Hematopoietic multipotent progenitor cell treated with erythropoietin and hydrocortisone succinate and interleukin-3 and kit ligand, for 8 days (in vitro differentiated cells): Measurements from ENCODE around the gene SMIM1.

ENCODE experiments used
- DNase-seq: peaks from one replicate; pipeline ENCODE4 v3.0.0-alpha.2; 2015

The SMIM1 gene

DNA sequence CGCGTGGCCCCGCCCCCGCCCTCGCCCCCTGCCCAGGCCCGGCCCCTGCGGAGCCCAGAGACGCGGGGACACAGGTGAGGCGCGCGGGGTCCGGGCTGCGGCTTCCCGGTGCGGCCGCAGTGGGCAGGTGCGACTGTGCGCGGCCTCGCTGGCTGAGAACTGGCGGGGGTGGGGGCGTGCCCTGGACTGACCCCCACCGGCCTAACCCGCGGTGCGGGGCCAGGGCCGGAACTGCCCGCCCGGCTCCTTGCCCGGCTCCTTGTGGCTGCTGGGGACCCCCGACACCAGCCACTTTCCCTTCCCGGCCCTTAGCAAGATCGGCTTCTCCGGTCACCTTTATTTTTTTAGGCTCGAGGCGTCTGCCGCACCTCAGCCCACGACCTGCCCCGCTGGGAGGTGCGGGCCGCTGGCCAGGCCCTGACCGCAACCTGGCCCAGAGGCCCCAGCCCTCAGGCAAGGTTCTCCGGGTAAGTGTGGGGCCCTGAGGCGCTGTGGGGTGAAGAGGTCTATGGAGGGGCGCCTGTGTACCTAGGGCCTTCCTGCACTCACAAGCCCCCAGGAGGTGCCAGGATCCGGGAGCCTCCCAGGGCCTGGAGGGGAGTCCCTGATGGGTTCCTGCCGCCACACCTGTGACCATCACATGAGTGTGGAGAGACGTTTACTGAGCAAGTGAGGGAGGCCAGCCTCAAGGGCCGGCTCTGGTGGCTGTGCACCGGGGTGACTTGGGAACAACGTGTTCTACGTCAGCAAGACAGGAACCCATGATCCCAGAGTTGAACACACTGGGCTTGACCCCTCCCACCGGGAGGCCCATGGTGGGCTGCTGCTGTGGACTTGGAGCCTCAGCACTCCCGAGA, at the start of gene SMIM1:
Gene SMIM1, plus strand, starts transcription at position 35 of the 857 bp plus-strand sequence. CDS start 2,625 bp downstream, outside the sequence.
- DNase-seq = peak; percentile 70

DNA sequence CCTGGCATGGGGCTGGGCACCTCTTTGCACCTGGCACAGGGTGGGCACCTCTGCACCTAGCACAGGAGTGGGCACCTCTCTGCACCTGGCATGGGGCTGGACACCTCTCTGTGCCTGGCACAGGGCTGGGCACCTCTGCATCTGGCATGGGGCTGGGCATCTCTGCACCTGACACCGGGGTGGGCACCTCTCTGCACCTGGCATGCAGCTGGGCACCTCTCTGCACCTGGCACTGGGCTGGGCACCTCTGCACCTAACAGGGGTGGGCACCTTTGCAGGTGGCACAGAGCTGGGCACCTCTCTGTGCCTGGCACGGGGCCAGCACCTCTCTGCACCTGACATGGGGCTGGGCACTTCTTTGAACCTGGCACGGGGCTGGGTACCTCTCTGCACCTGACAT, 49.7 kb upstream of the SMIM1 start:
- no peak for DNase-seq

DNA sequence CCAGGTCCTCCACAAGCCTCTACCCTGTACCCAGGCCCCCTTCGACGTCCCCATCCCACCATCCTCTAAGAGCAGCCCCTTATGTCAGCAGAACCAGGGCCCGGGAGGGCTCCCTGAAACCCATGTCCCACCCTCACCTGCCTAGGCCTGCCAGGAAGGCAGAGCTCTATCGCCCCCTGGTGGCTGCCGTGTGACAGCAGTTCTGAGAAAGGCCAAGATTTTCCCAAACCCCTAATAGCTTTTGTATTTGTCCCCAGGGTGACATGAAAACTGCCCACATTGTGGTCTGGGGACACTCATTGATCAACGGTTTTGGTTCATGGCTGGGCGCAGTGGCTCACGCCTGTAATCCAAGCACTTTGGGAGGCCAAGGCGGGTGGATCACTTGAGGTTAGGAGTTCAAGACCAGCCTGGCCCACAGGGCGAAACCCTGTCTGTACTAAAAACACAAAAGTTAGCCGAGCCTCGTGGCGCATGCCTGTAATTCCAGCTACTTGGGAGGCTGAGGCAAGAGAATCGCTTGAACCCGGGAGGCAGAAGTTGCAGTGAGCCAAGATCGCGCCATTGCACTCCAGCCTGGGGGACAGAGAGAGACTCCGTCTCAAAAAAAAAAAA, 48.0 kb upstream of the SMIM1 start:
- peak; percentile 66 for DNase-seq

DNA sequence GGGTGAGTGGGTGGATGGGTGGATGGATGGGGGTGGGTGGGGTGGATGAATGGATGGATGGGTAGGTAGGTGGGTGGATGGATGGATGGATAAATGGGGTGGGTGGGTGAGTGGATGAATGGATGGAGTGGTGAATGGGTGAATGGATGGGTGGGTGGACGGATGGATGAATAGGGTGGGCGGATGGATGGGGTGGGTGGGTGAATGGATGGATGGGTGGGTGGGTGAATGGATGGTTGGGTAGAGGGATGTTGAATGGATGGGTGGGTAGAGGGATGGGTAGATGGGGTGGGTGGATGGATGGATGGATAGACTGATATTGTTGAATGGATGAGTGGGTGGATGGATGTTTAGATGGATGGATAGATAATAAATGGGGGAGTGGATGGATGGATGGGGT, 47.2 kb upstream of the SMIM1 start:
- DNase-seq = no peak

- peak; percentile 42 for DNase-seq
These were observed 45.3 kb upstream of the SMIM1 start for GRCh38 chr1:3727042-3727824.

GRCh38 chr1:3727825-3728776, 44.4 kb upstream of the SMIM1 start:
- no peak for DNase-seq

DNA sequence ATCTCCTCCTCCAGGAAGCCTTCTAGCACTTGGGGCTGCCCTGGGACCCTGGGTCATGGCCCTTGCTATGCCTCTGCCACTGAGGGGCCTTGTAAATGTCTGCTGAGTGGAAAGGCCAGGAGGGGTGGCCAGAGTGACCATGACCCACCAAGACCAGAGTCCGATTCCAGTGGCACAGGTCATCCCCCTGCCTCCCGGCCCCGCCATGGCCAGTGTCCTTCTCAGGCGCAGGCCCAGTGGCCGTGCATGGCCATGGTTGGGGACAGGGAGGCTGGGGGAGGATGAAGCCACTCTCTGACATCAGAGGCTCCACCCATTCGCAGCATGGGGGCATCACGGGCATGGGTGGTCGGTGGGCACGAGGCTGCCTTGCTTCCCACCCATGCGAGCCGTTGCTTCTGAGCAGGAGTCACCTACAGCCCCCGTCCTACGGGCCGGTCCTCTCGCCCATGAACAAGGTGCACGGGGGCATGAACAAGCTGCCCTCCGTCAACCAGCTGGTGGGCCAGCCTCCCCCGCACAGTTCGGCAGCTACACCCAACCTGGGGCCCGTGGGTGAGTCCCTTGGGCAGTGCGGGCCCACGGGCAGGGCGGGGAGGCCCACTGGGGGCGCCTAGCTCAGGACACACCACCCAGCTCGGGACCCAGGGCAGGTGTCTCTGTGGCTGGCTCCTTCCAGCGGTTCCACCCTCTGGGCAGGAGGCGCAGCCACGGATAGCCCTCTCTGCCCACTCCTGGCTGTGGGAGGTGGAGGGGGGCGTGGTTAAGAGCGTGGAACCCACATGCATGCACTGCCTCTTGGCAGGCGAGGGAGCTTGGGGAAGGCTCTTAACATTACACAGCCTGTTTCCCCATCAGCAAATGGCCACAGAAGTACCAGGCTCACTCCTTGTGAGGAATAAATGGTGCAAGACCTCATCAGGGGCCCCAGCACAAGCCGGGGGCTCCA, 42.7 kb upstream of the SMIM1 start:
- DNase-seq = peak; percentile 20

DNA sequence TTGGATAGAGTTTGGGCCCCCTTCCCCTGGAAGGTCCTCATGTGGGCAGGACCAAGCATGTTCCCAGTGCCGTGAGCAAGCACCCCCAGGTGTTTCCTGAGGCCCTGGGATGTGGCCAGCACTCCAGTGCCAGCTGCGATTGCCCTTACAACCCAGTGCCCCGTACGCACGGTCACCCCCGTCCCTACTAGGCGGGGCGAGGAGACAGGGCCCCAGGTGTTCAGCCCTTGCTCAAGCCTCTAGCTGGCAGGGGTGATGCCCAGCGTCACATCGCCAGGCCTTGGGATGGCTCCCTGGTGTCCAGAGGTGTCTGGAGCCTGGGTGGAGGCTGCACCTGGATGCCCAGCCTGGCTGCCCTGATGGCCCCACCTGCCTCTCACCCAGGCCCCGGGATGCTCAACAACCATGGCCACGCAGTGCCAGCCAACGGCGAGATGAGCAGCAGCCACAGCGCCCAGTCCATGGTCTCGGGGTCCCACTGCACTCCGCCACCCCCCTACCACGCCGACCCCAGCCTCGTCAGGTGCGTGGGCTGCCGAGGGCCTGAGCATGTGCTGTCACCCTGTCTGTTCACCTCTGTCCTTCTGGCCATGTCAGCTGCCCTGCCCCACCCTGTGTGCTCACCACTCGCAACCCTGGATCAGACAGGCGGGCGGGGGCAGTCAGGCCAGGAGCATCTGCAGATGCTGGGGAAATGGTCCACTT, 41.9 kb upstream of the SMIM1 start:
- DNase-seq = no peak

DNA sequence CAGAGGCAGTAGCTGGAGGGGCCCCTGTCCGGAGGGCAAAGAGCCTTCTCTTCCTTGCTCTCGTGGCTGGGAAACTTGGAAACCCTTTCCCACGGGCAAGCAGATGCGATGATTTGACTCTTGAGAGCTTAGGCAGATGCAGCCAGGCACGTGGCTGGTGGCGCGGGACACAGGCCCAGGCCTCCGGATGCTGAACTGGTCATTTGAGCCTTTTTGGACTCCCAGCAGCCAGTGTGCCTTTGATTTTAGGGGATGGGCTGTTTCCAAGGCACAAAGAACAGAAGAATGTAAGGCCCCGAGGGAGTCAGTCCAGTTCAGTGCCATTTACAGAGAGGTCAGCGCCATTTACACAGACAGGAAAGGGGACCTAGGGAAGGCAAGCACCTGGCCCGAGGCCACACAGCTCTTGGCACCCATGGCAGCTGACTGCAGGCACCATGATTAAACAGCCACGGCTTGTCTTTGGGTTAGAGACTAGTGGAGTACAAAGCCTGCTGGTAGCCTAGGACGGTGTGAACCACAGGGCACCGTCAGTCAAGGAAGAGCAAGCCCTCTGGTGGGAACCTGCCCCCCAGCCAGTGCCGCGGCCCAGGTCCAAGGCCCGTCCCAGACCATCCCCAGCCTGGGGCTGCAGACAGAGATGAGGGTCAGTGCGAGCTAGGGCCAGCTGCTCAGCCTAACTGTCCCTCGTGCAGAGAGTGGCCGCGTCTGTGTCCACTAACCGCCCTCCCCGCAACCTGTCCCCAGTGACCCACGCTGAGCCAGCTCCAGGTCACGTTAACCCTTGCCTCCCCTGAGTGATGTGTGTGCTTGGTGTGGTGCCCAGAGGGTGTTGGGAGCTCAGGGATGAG, 40.7 kb upstream of the SMIM1 start:
- DNase-seq = no peak

DNA sequence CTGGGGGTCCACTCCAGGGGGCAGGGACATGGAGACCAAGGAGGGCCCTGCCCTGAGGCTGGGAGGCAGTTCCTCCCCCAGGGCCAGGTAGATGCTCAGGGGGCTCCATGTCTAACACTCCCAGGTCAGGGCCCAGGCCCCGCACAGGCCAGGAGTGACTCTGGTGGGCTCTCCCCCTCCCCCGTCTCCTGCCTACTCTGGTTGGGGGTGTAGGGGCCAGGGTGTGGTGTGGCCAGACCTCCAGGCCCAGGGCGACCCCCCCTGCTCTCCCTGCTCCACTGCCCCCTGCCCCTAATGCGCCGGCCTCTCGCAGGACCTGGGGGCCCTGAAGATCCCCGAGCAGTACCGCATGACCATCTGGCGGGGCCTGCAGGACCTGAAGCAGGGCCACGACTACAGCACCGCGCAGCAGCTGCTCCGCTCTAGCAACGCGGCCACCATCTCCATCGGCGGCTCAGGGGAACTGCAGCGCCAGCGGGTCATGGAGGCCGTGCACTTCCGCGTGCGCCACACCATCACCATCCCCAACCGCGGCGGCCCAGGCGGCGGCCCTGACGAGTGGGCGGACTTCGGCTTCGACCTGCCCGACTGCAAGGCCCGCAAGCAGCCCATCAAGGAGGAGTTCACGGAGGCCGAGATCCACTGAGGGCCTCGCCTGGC, 40.0 kb upstream of the SMIM1 start:
- peak; percentile 6 for DNase-seq

DNA sequence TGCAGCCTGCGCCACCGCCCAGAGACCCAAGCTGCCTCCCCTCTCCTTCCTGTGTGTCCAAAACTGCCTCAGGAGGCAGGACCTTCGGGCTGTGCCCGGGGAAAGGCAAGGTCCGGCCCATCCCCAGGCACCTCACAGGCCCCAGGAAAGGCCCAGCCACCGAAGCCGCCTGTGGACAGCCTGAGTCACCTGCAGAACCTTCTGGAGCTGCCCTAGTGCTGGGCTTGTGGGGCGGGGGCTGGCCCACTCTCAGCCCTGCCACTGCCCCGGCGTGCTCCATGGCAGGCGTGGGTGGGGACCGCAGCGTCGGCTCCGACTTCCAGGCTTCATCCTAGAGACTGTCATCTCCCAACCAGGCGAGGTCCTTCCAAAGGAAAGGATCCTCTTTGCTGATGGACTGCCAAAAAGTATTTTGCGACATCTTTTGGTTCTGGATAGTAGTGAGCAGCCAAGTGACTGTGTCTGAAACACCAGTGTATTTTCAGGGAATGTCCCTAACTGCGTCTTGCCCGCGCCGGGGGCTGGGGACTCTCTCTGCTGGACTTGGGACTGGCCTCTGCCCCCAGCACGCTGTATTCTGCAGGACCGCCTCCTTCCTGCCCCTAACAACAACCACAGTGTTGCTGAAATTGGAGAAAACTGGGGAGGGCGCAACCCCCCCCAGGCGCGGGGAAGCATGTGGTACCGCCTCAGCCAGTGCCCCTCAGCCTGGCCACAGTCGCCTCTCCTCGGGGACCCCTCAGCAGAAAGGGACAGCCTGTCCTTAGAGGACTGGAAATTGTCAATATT, 39.3 kb upstream of the SMIM1 start:
- no peak for DNase-seq

GRCh38 chr1:3733883-3734589, 38.5 kb upstream of the SMIM1 start:
- no peak for DNase-seq

DNA sequence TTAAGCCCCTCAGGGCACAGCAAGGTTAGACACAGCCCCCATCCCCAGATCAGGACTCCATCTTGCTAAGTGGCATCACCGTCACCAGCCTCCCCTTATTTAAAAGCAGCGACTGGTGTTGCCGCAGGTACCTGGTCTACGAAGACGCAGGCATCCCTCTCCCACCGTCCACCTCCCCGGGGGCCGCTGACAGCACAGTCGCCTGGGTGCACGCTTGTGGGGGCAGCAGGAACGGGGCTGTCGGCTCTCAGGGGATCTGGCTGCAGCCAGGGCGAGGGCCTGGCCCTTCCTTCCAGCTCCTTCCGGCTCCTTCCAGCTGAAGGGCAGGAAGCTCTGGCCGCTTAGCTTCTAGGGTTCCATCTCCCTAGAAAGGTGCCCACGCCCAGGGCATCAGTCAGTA, 37.9 kb upstream of the SMIM1 start:
- DNase-seq = no peak

DNA sequence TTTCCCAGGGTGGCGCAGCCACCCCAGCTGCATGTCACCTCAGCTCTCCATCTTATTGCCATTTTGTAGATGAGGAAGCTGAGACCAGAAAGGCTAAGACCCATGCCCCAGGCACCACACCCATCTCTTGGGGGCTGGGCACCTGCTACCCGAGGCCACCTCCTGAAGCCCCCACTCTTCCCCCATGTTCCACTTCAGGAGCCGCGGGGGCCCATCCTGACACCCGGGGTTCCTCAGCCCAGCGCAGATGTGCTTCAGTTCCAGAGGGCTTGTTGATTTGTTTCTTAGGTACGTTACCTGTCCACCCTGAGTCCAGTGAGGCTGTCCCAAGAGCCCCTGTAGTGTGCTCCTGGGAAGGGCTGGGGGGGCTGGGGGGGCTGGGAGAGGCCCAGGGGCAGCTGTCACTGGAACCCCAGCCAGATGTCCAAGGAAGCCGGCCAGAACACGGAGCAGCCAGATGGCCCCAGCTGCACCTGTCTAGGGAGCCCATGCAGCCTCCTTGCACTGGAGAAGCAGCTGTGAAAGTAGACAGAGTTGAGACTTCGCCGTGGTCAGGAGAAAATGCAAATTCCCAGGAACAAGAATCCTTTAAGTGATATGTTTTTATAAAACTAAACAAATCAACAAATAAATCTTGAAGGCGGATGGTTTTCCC, 37.4 kb upstream of the SMIM1 start:
- DNase-seq = no peak

- no peak for DNase-seq
These were observed 36.9 kb upstream of the SMIM1 start for GRCh38 chr1:3735688-3736087.

DNA sequence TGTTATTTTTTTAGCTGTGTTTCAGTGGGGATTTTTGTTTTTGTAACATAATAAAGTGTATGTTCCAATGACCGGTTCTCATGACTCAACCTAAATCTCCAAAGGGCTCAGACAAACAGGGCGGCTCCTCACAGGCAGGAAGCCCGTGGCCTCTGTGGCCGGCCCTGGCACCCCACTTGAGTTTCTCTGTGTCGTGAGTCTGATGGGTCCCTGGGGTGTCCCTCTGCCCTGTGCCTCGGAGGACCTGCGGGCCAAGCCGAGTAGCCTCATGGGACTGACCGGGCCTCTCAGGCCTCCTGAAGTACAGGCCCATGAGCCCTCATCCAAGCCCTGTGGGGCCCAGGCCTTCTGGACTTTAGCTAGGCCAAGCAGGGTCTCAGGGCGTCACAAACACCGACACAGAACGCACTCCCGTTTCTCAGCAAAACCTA, 36.4 kb upstream of the SMIM1 start:
- no peak for DNase-seq

DNA sequence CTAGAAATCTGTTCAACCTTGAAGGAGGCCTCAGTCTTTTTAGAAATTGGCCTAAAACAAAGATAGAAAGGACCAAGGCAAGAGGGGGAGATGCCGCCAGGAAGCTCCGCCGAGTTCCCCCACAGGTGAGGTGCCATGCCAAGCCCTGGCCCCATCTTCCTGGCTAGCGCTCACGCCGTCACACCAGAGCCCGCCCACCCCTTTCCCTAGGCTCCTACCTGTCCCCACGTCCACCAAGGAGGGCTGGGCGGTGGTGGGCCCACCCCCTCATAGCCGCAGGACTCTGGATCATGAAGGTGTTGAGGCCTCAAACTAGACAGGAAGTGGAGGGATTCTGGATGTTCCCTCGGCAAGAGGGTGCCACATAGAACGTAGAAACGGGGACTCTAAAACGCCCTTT, 35.8 kb upstream of the SMIM1 start:
- no peak for DNase-seq
